Loucy (cell line): Measurements from ENCODE around the gene ZNF80.

Experiments
- EZH2phosphoT487 ChIP-seq: fragments of 200-600 bp; IDR thresholded peaks from 2 replicates; pipeline ENCODE4 v1.6.1; 2018; ENCODE audit warnings: antibody characterized with exemption, mild to moderate bottlenecking, moderate library complexity, borderline replicate concordance
- TF ChIP-seq, protein P1 (sequence below): fragments of 200-600 bp; sonication (generic); conservative IDR thresholded peaks from 2 replicates; pipeline ENCODE4 v1.5.1; 2014; ENCODE audit warnings: mild to moderate bottlenecking, antibody characterized with exemption, low read length

DNA sequence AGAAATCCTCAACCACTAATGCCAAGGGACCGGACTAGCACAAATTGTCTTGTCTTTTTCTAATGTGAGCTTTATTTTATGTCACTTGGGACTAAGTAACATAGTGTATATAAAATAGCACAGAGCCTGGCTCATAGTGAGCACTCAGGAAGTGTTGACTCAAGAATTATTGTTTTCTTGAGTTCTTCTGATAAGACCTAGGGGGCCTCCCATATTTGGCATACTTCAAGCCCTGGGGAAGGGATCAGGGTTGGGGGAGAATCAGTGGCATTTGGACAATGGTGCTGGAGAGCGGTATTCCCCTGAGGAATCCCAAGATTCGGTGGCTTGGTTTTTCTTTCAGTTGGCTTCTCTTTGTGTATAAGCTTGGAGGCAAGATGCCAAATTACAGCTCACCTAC lies 19.4 kb downstream of the ZNF80 start:
- TF ChIP-seq, protein P1, sequence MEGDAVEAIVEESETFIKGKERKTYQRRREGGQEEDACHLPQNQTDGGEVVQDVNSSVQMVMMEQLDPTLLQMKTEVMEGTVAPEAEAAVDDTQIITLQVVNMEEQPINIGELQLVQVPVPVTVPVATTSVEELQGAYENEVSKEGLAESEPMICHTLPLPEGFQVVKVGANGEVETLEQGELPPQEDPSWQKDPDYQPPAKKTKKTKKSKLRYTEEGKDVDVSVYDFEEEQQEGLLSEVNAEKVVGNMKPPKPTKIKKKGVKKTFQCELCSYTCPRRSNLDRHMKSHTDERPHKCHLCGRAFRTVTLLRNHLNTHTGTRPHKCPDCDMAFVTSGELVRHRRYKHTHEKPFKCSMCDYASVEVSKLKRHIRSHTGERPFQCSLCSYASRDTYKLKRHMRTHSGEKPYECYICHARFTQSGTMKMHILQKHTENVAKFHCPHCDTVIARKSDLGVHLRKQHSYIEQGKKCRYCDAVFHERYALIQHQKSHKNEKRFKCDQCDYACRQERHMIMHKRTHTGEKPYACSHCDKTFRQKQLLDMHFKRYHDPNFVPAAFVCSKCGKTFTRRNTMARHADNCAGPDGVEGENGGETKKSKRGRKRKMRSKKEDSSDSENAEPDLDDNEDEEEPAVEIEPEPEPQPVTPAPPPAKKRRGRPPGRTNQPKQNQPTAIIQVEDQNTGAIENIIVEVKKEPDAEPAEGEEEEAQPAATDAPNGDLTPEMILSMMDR = no peak
- TF ChIP-seq EZH2phosphoT487 = no peak
